HepG2 (cell line): ENCODE results near the gene VEGFB. TPM values are rescaled to one million over a fixed set of nuclear protein-coding genes. Genes with fewer than 3 reads are reported as not detected.

Source experiments
- BCL3 ChIP-seq: sonication (generic); formaldehyde crosslinking; IDR thresholded peaks from 2 replicates; pipeline ENCODE4 v1.5.1; 2020; ENCODE audit warnings: mild to moderate bottlenecking, missing genetic modification reagents, moderate library complexity
- EEA1 ChIP-seq: sonication (generic); formaldehyde crosslinking; IDR thresholded peaks from 2 replicates; pipeline ENCODE4 v1.5.1; 2020; ENCODE audit warnings: mild to moderate bottlenecking, missing genetic modification reagents, borderline replicate concordance
- FOXM1 ChIP-seq: sonication (generic); formaldehyde crosslinking; IDR thresholded peaks from 2 replicates; pipeline ENCODE4 v1.5.0; 2020; ENCODE audit warnings: missing genetic modification reagents
- FOXO4 ChIP-seq: sonication (generic); formaldehyde crosslinking; conservative IDR thresholded peaks from 2 replicates; pipeline ENCODE4 v1.8.1; 2023; ENCODE audit warnings: missing genetic modification reagents
- GATA4 ChIP-seq: sonication (generic); IDR thresholded peaks from 2 replicates; pipeline ENCODE4 v1.6.1; 2016; ENCODE audit warnings: antibody characterized with exemption, low read depth, borderline replicate concordance
- GTF2F1 ChIP-seq: fragments of 150-350 bp; IDR thresholded peaks from 2 replicates; pipeline ENCODE4 v1.6.1; 2014; ENCODE audit warnings: low read length
- JDP2 ChIP-seq: sonication (generic); formaldehyde crosslinking; IDR thresholded peaks from 2 replicates; pipeline ENCODE4 v1.8.1; 2022; ENCODE audit warnings: missing genetic modification reagents, borderline replicate concordance
- KIAA2018 ChIP-seq: sonication (generic); formaldehyde crosslinking; IDR thresholded peaks from 2 replicates; pipeline ENCODE4 v1.5.0; 2020; ENCODE audit warnings: mild to moderate bottlenecking, missing genetic modification reagents, borderline replicate concordance
- MEIS2 ChIP-seq: sonication (generic); formaldehyde crosslinking; IDR thresholded peaks from 2 replicates; pipeline ENCODE4 v1.9.0; 2021; ENCODE audit warnings: mild to moderate bottlenecking, missing genetic modification reagents
- PTBP1 ChIP-seq: fragments of 200-400 bp; formaldehyde crosslinking; IDR thresholded peaks from 2 replicates; pipeline ENCODE4 v1.6.1; 2018; ENCODE audit warnings: low read length, low read depth; ENCODE audit not compliant: poor library complexity, severe bottlenecking
- SMARCE1 ChIP-seq: fragments of 450-650 bp; IDR thresholded peaks from 2 replicates; pipeline ENCODE4 v1.6.1; 2017; ENCODE audit warnings: borderline replicate concordance
- ZFP36L1 ChIP-seq: sonication (generic); formaldehyde crosslinking; IDR thresholded peaks from 2 replicates; pipeline ENCODE4 v1.8.0; 2022; ENCODE audit warnings: mild to moderate bottlenecking, missing genetic modification reagents, moderate library complexity
- ZFP62 ChIP-seq: sonication (generic); formaldehyde crosslinking; IDR thresholded peaks from 2 replicates; pipeline ENCODE4 v1.4.0; 2020; ENCODE audit warnings: missing genetic modification reagents
- ZNF101 ChIP-seq: sonication (generic); formaldehyde crosslinking; IDR thresholded peaks from 2 replicates; pipeline ENCODE4 v1.4.0; 2020; ENCODE audit warnings: mild to moderate bottlenecking, low read depth, missing genetic modification reagents, borderline replicate concordance
- ZNF12 ChIP-seq: sonication (generic); formaldehyde crosslinking; IDR thresholded peaks from 2 replicates; pipeline ENCODE4 v1.5.0; 2020; ENCODE audit warnings: missing genetic modification reagents
- ZNF260 ChIP-seq: sonication (generic); formaldehyde crosslinking; IDR thresholded peaks from 2 replicates; pipeline ENCODE4 v1.4.0; 2020; ENCODE audit warnings: missing genetic modification reagents, low read depth, mild to moderate bottlenecking, borderline replicate concordance
- ZNF549 ChIP-seq: sonication (generic); formaldehyde crosslinking; IDR thresholded peaks from 2 replicates; pipeline ENCODE4 v1.5.0; 2020; ENCODE audit warnings: missing genetic modification reagents
- ZNF589 ChIP-seq: sonication (generic); formaldehyde crosslinking; conservative IDR thresholded peaks from 2 replicates; pipeline ENCODE4 v1.8.0; 2022; ENCODE audit warnings: mild to moderate bottlenecking, moderate library complexity, missing genetic modification reagents
- ZNF7 ChIP-seq: IDR thresholded peaks from 2 replicates; pipeline ENCODE4 v1.6.1; 2016; ENCODE audit warnings: missing biosample characterization, missing genetic modification reagents
- ZNF841 ChIP-seq: sonication (generic); formaldehyde crosslinking; IDR thresholded peaks from 2 replicates; pipeline ENCODE4 v1.8.1; 2023; ENCODE audit warnings: missing genetic modification reagents, borderline replicate concordance
- polyA plus RNA-seq, 8 experiments: library from polyadenylated mRNA; depleted of rRNA in 3 of 8; stranded (reverse) in 7 of 8; unstranded in 1 of 8; fragments of >200 nt; fragmentation: Illumina TruSeq in 4 of 8; extraction: Trizol in 4 of 8; gene quantifications; 2 replicates each; pipeline versions ENCODE4 v1.2.1 to v1.2.3, GENCODE V29; 2011 to 2016; ENCODE audit warnings: low read depth in 4 of 8, missing spikeins in 1 of 8, mixed read lengths in 1 of 8; ENCODE audit not compliant: insufficient read depth in 1 of 8
- total RNA-seq, 5 experiments: library from RNA; depleted of rRNA; stranded (reverse); fragments of >200 nt; fragmentation: Illumina TruSeq; extraction: Trizol; gene quantifications; 2 replicates each; pipeline ENCODE4 v1.2.3, GENCODE V29; 2016; ENCODE audit warnings: low read depth in 1 of 5

Gene VEGFB
- total and polyA plus RNA-seq, 2 of the 13 experiments (the other 11 are each of a cell fraction or from before 2014, with no cell fraction given) = 9.0 to 11.3 TPM

GRCh38 chr11:64185693-64186491, 48.5 kb upstream of the VEGFB start, which contains the start of gene STIP1 (continued):
- TF ChIP-seq ZNF841 (CRISPR knock-in tag) = no peak
- TF ChIP-seq ZFP36L1 (CRISPR knock-in tag) = no peak
- no peak for TF ChIP-seq KIAA2018
- TF ChIP-seq ZFP62 (CRISPR knock-in tag) = no peak
- no peak for TF ChIP-seq GATA4
- no peak for TF ChIP-seq PTBP1
- TF ChIP-seq ZNF589 (CRISPR knock-in tag) = no peak
- no peak for TF ChIP-seq EEA1 (CRISPR knock-in tag)
- no peak for TF ChIP-seq FOXM1 (CRISPR knock-in tag)
- peak; percentile 54; the same call in 1 of the 2 replicates for TF ChIP-seq MEIS2 (CRISPR knock-in tag)
- TF ChIP-seq BCL3 (CRISPR knock-in tag) = no peak
- TF ChIP-seq FOXO4 = no peak
- no peak for TF ChIP-seq ZNF101
- no peak for TF ChIP-seq SMARCE1
- TF ChIP-seq ZNF7 = no peak
- no peak for TF ChIP-seq ZNF549
- no peak for TF ChIP-seq ZNF260 (CRISPR knock-in tag)
- no peak for TF ChIP-seq ZNF12 (CRISPR knock-in tag)
- no peak for TF ChIP-seq GTF2F1
- no peak for TF ChIP-seq JDP2
